ENCODE measurements around the gene SRC. TPM values are rescaled to one million over a fixed set of nuclear protein-coding genes. Genes with fewer than 3 reads are reported as not detected.

The SRC gene
- total RNA-seq, 5 donors from 2014 or later (not counting 1 experiment from before 2014, with no cell fraction given) = 1.4 to 4.5 (median 2.0) TPM

GRCh38 chr20:37415118-37416085, 69.5 kb downstream of the SRC start:
- ATAC-seq (replicated peaks in 1 of 4) (no peak), DNase-seq (no peak)
- Mint-ChIP-seq H3K36me3 (no peaks in the 10 kb centered on the region), H3K27me3 (peaks cover 2% of the 10 kb centered on the region in 2 donors), H3K27ac (no peak overlapping the region), H3K4me1 (peaks cover 0 to 3% (median 0%) of the 10 kb centered on the region in 3 donors), H3K4me3 (no peak overlapping the region), H3K9me3 (no peaks in the 10 kb centered on the region)
- Histone ChIP-seq H3K27me3 (replicated peaks in 1 of 2; ENCODE audit: control insufficient read depth in 2 of 2, extremely low read depth in 1 of 2, insufficient read depth in 2 of 2, low read length in 1 of 2) (peaks cover 0 to 40% of the 10 kb centered on the region in 2 experiments), H3K36me3 (ENCODE audit: control insufficient read depth in 2 of 2, extremely low read depth in 1 of 2, insufficient read depth in 1 of 2, low read length in 1 of 2) (no peaks in the 10 kb centered on the region), H3K27ac (ENCODE audit: low read length) (no peak overlapping the region), H3K4me1 (ENCODE audit: control insufficient read depth in 1 of 2, extremely low read depth in 1 of 2, insufficient read depth in 2 of 2, low read length in 2 of 2) (peaks cover 2 to 24% of the 10 kb centered on the region in 2 experiments), H3K9me3 (no peaks in the 10 kb centered on the region), H3K4me3 (ENCODE audit: control insufficient read depth in 1 of 2, extremely low read depth in 1 of 2, low read length in 1 of 2) (no peak overlapping the region)
- WGBS (ENCODE audit: insufficient coverage) = 91% methylated on average over 18 of the region's 30 CpGs
- ChIA-PET POLR2A (no interaction called here), CTCF (no interaction called here)

GRCh38 chr20:37416100-37416847, 70.3 kb downstream of the SRC start:
- H3K4me3 ChIP-seq (ENCODE audit: control insufficient read depth in 1 of 2, extremely low read depth in 1 of 2, low read length in 1 of 2) = no peak overlapping the region
- peaks cover 2 to 17% of the 10 kb centered on the region in 2 experiments for H3K4me1 ChIP-seq (ENCODE audit: control insufficient read depth in 1 of 2, extremely low read depth in 1 of 2, insufficient read depth in 2 of 2, low read length in 2 of 2)
- no peak overlapping the region for H3K27ac ChIP-seq (ENCODE audit: low read length)
- Mint-ChIP-seq H3K27ac (no peak overlapping the region), H3K4me3 (no peak overlapping the region), H3K4me1 (peaks cover 0 to 3% (median 0%) of the 10 kb centered on the region in 3 donors), H3K36me3 (no peaks in the 10 kb centered on the region), H3K27me3 (peaks cover 7 to 9% of the 10 kb centered on the region in 2 donors), H3K9me3 (no peaks in the 10 kb centered on the region)
- CTCF ChIA-PET = no interaction called here
- no peak for DNase-seq
- no peaks in the 10 kb centered on the region for H3K36me3 ChIP-seq (ENCODE audit: control insufficient read depth in 2 of 2, extremely low read depth in 1 of 2, insufficient read depth in 1 of 2, low read length in 1 of 2)
- peaks cover 0 to 37% of the 10 kb centered on the region in 2 experiments for H3K27me3 ChIP-seq (replicated peaks in 1 of 2; ENCODE audit: control insufficient read depth in 2 of 2, extremely low read depth in 1 of 2, insufficient read depth in 2 of 2, low read length in 1 of 2)
- ATAC-seq (replicated peaks in 1 of 4) = no peak
- no peaks in the 10 kb centered on the region for H3K9me3 ChIP-seq
- WGBS (ENCODE audit: insufficient coverage) = 80% methylated on average over 26 of the region's 27 CpGs
- POLR2A ChIA-PET = no interaction called here

GRCh38 chr20:37416848-37417616, 71.1 kb downstream of the SRC start:
- CTCF ChIA-PET = no interaction called here
- Histone ChIP-seq H3K4me3 (ENCODE audit: control insufficient read depth in 1 of 2, extremely low read depth in 1 of 2, low read length in 1 of 2) (no peak overlapping the region), H3K4me1 (ENCODE audit: control insufficient read depth in 1 of 2, extremely low read depth in 1 of 2, insufficient read depth in 2 of 2, low read length in 2 of 2) (peaks cover under 1 to 10% of the 10 kb centered on the region in 2 experiments), H3K36me3 (ENCODE audit: control insufficient read depth in 2 of 2, extremely low read depth in 1 of 2, insufficient read depth in 1 of 2, low read length in 1 of 2) (no peaks in the 10 kb centered on the region), H3K27me3 (replicated peaks in 1 of 2; ENCODE audit: control insufficient read depth in 2 of 2, extremely low read depth in 1 of 2, insufficient read depth in 2 of 2, low read length in 1 of 2) (peaks cover 0 to 41% of the 10 kb centered on the region in 2 experiments), H3K9me3 (no peaks in the 10 kb centered on the region), H3K27ac (ENCODE audit: low read length) (no peak overlapping the region)
- Mint-ChIP-seq H3K9me3 (no peaks in the 10 kb centered on the region), H3K27me3 (peaks cover 12 to 14% of the 10 kb centered on the region in 2 donors), H3K36me3 (no peaks in the 10 kb centered on the region), H3K4me1 (peaks cover 0 to 3% (median 0%) of the 10 kb centered on the region in 3 donors), H3K27ac (no peak overlapping the region), H3K4me3 (no peak overlapping the region)
- no peak for DNase-seq
- WGBS (ENCODE audit: insufficient coverage) = 91% methylated on average over 15 of the region's 22 CpGs
- no peak for ATAC-seq (replicated peaks in 1 of 4)
- POLR2A ChIA-PET = no interaction called here

- 76% methylated on average over 10 of the region's 22 CpGs for WGBS (ENCODE audit: insufficient coverage)
- H3K36me3 Mint-ChIP-seq = no peaks in the 10 kb centered on the region
- Histone ChIP-seq H3K4me3 (ENCODE audit: control insufficient read depth in 1 of 2, extremely low read depth in 1 of 2, low read length in 1 of 2) (no peak overlapping the region), H3K9me3 (no peaks in the 10 kb centered on the region), H3K27ac (ENCODE audit: low read length) (no peak overlapping the region), H3K36me3 (ENCODE audit: control insufficient read depth in 2 of 2, extremely low read depth in 1 of 2, insufficient read depth in 1 of 2, low read length in 1 of 2) (no peaks in the 10 kb centered on the region), H3K27me3 (replicated peaks in 1 of 2; ENCODE audit: control insufficient read depth in 2 of 2, extremely low read depth in 1 of 2, insufficient read depth in 2 of 2, low read length in 1 of 2) (peaks cover 0 to 43% of the 10 kb centered on the region in 2 experiments), H3K4me1 (ENCODE audit: control insufficient read depth in 1 of 2, extremely low read depth in 1 of 2, insufficient read depth in 2 of 2, low read length in 2 of 2) (peaks cover 0 to 2% of the 10 kb centered on the region in 2 experiments)
- H3K4me1 Mint-ChIP-seq = peaks cover 0 to 3% (median 0%) of the 10 kb centered on the region in 3 donors
- CTCF ChIA-PET = no interaction called here
- POLR2A ChIA-PET = no interaction called here
- H3K9me3 Mint-ChIP-seq = no peaks in the 10 kb centered on the region
- H3K27me3 Mint-ChIP-seq = peaks cover 15 to 18% of the 10 kb centered on the region in 2 donors
- no peak for DNase-seq
- no peak for ATAC-seq (replicated peaks in 1 of 4)
- H3K4me3 Mint-ChIP-seq = no peak overlapping the region
- no peak overlapping the region for H3K27ac Mint-ChIP-seq
Measured at GRCh38 chr20:37417617-37418467, 71.9 kb downstream of the SRC start.

GRCh38 chr20:37418591-37419109, 72.7 kb downstream of the SRC start:
- H3K9me3 ChIP-seq = no peaks in the 10 kb centered on the region
- H3K36me3 ChIP-seq (ENCODE audit: control insufficient read depth in 2 of 2, extremely low read depth in 1 of 2, insufficient read depth in 1 of 2, low read length in 1 of 2) = no peaks in the 10 kb centered on the region
- H3K4me3 Mint-ChIP-seq = no peak overlapping the region
- H3K4me1 ChIP-seq (ENCODE audit: control insufficient read depth in 1 of 2, extremely low read depth in 1 of 2, insufficient read depth in 2 of 2, low read length in 2 of 2) = no peaks in the 10 kb centered on the region
- ChIA-PET CTCF (no interaction called here), POLR2A (no interaction called here)
- no peak overlapping the region for H3K27ac Mint-ChIP-seq
- H3K27ac ChIP-seq (ENCODE audit: low read length) = no peak overlapping the region
- H3K27me3 Mint-ChIP-seq = peaks cover 18 to 21% of the 10 kb centered on the region in 2 donors
- H3K27me3 ChIP-seq (replicated peaks in 1 of 2; ENCODE audit: control insufficient read depth in 2 of 2, extremely low read depth in 1 of 2, insufficient read depth in 2 of 2, low read length in 1 of 2) = peaks cover 0 to 51% of the 10 kb centered on the region in 2 experiments
- ATAC-seq (replicated peaks in 1 of 4) (no peak), DNase-seq (no peak)
- no CpG with 5 or more reads among the region's 2 CpGs for WGBS (ENCODE audit: insufficient coverage)
- H3K4me3 ChIP-seq (ENCODE audit: control insufficient read depth in 1 of 2, extremely low read depth in 1 of 2, low read length in 1 of 2) = no peak overlapping the region
- H3K9me3 Mint-ChIP-seq = no peaks in the 10 kb centered on the region
- H3K4me1 Mint-ChIP-seq = peaks cover 0 to 2% (median 0%) of the 10 kb centered on the region in 3 donors
- H3K36me3 Mint-ChIP-seq = no peaks in the 10 kb centered on the region
